B cell (primary cell): ENCODE measurements around the gene MED12L. TPM values are rescaled to one million over a fixed set of nuclear protein-coding genes. Genes with fewer than 3 reads are reported as not detected.

Source experiments
- ATAC-seq: fragments of 200-7000 bp; cut with Tn5 transposase; one replicate; pipeline ENCODE4 v1.10.0; 2021; ENCODE audit warnings: low read depth, mild to moderate bottlenecking, moderate number of reproducible peaks, moderate library complexity
- CTCF ChIA-PET: fragments of 350-600 bp; sonication (Branson Sonifier 250); formaldehyde crosslinking; loops from one replicate; lab custom pipeline; 2021; ENCODE audit warnings: antibody characterized with exemption, inconsistent platforms; lab: Charles Lee
- POLR2A ChIA-PET: fragments of 350-600 bp; sonication (Branson Sonifier 250); formaldehyde crosslinking; loops from one replicate; lab custom pipeline; 2021; ENCODE audit warnings: antibody characterized with exemption; lab: Charles Lee
- DNase-seq: peaks from one replicate; pipeline ENCODE4 v3.0.0; 2013
- H2AFZ ChIP-seq: 2 replicates; pipeline ENCODE4 v1.6.1; 2012; ENCODE audit warnings: mild to moderate bottlenecking, low read depth, low read length; ENCODE audit not compliant: insufficient read depth, poor library complexity, severe bottlenecking
- H3K27ac ChIP-seq, 2 donors: 1 replicate in 1 of 2; 2 replicates in 1 of 2; pipeline ENCODE4 v1.5.1; 2012 to 2013; ENCODE audit warnings: low read length in 2 of 2, mild to moderate bottlenecking in 2 of 2, moderate library complexity in 1 of 2
- H3K27me3 ChIP-seq, 4 experiments: fragments of 200-600 bp in 1 of 4; sonication (generic) in 1 of 4; replicated peaks in 1 of 4; 1 replicate in 2 of 4; 2 replicates in 2 of 4; pipeline versions ENCODE4 v1.6.1 to v1.7.0; 2013 to 2016; ENCODE audit warnings: low read length in 3 of 4, mild to moderate bottlenecking in 2 of 4, mixed read lengths in 1 of 4, moderate library complexity in 1 of 4; ENCODE audit not compliant: insufficient read depth in 4 of 4, control insufficient read depth in 3 of 4; ENCODE audit errors: control extremely low read depth in 1 of 4
- H3K36me3 ChIP-seq, 2 experiments: replicated peaks in 1 of 2; 1 replicate in 1 of 2; 2 replicates in 1 of 2; pipeline versions ENCODE4 v1.6.1 to v1.7.1; 2013; ENCODE audit warnings: low read length in 1 of 2; ENCODE audit not compliant: insufficient read depth in 2 of 2, control insufficient read depth in 1 of 2; ENCODE audit errors: control extremely low read depth in 1 of 2, extremely low read depth in 1 of 2
- H3K4me1 ChIP-seq, 2 donors: fragments of 200-600 bp in 1 of 2; sonication (generic) in 1 of 2; 1 replicate in 1 of 2; 2 replicates in 1 of 2; pipeline versions ENCODE4 v1.5.1 to v1.6.1; 2013 to 2017; ENCODE audit warnings: low read length in 2 of 2; ENCODE audit not compliant: control insufficient read depth in 2 of 2, insufficient read depth in 2 of 2
- H3K4me2 ChIP-seq: replicated peaks from 2 replicates; pipeline ENCODE3; 2012; ENCODE audit warnings: mild to moderate bottlenecking, low read depth, low read length; ENCODE audit not compliant: poor library complexity, severe bottlenecking
- H3K4me3 ChIP-seq, 5 experiments: fragments of 200-600 bp in 1 of 5; sonication (generic) in 1 of 5; 1 replicate in 3 of 5; 2 replicates in 2 of 5; pipeline versions ENCODE4 v1.5.1 to v1.7.0; 2011 to 2016; ENCODE audit warnings: low read length in 4 of 5, mild to moderate bottlenecking in 4 of 5, low read depth in 2 of 5, control low read depth in 1 of 5, moderate library complexity in 1 of 5; ENCODE audit not compliant: insufficient read depth in 1 of 5; ENCODE audit errors: control extremely low read depth in 1 of 5, extremely low read depth in 1 of 5
- H3K79me2 ChIP-seq: fragments of 200-600 bp; sonication (generic); one replicate; pipeline ENCODE4 v1.6.0; 2016; ENCODE audit warnings: low read length; ENCODE audit not compliant: control insufficient read depth, insufficient read depth
- H3K9ac ChIP-seq: fragments of 200-600 bp; sonication (generic); 2 replicates; pipeline ENCODE4 v1.6.1; 2017; ENCODE audit warnings: mild to moderate bottlenecking, low read length, moderate library complexity
- H3K9me3 ChIP-seq, 3 donors: one replicate each; pipeline versions ENCODE4 v1.6.1 to v1.7.1; 2013; ENCODE audit warnings: low read length in 2 of 3; ENCODE audit not compliant: control insufficient read depth in 2 of 3, insufficient read depth in 1 of 3; ENCODE audit errors: control extremely low read depth in 1 of 3
- H4K20me1 ChIP-seq: 2 replicates; pipeline ENCODE4 v1.6.0; 2012; ENCODE audit warnings: mild to moderate bottlenecking, low read length; ENCODE audit not compliant: insufficient read depth, control insufficient read depth, poor library complexity, severe bottlenecking
- H3K27ac Mint-ChIP-seq: one replicate; pipeline ENCODE4 v1.8.0; 2021; ENCODE audit warnings: mixed read lengths
- H3K27me3 Mint-ChIP-seq: one replicate; pipeline ENCODE4 v1.8.0; 2021; ENCODE audit warnings: mixed read lengths
- H3K4me1 Mint-ChIP-seq: one replicate; pipeline ENCODE4 v1.8.0; 2021; ENCODE audit warnings: mixed read lengths
- H3K4me3 Mint-ChIP-seq: one replicate; pipeline ENCODE4 v1.8.0; 2021; ENCODE audit warnings: mixed read lengths
- H3K9me3 Mint-ChIP-seq: one replicate; pipeline ENCODE4 v1.8.0; 2022; ENCODE audit warnings: mixed read lengths; ENCODE audit not compliant: insufficient read depth
- CTCF ChIP-seq: fragments of 200-600 bp; IDR thresholded peaks from one replicate; pipeline ENCODE4 v1.8.0; 2022; ENCODE audit warnings: antibody characterized with exemption, mild to moderate bottlenecking
- EZH2 ChIP-seq: IDR thresholded peaks from 2 replicates; pipeline ENCODE4 v1.6.1; 2012; ENCODE audit warnings: borderline replicate concordance, low read depth, mild to moderate bottlenecking, moderate library complexity, low read length; ENCODE audit not compliant: insufficient read depth, poor library complexity, severe bottlenecking
- WGBS: methylation state at CpG from one replicate; pipeline ENCODE4 v1.1.5; 2013; ENCODE audit warnings: missing lambda C conversion rate; ENCODE audit not compliant: insufficient coverage; 5-methylcytosine and 5-hydroxymethylcytosine counted together
- intact Hi-C: fragments of 100-400 bp; cut with micrococcal nuclease; formaldehyde crosslinking; loops from one replicate; pipeline ENCODE4 v1.10.0; 2022
- polyA plus RNA-seq: library from polyadenylated mRNA; depleted of rRNA; stranded (reverse); fragments of >200 nt; gene quantifications from 2 replicates; pipeline ENCODE4 v1.2.3, GENCODE V29; 2012
- total RNA-seq, 2 donors: library from RNA; stranded (reverse); fragments of 120-200 nt in 1 of 2; gene quantifications; 1 replicate in 1 of 2; 2 replicates in 1 of 2; pipeline versions ENCODE4 v1.2.3 to v1.2.4, GENCODE V29; 2013 to 2022

Gene MED12L
- total and polyA plus RNA-seq, 2 donors (not counting 1 experiment from before 2014, with no cell fraction given) = 0.07 to 0.30 TPM

GRCh38 chr3:151264605-151265004 is 179.1 kb downstream of the MED12L start:
- H3K4me1 ChIP-seq = peaks cover 37 to 40% of the 10 kb centered on the region in 2 donors
- H3K79me2 ChIP-seq = peaks cover 58% of the 10 kb centered on the region
- ATAC-seq (no peak), DNase-seq (no peak)
- H3K4me2 ChIP-seq = peak overlapping the region; percentile 60
- Mint-ChIP-seq H3K27ac (peak overlapping the region; percentile 99), H3K9me3 (no peaks in the 10 kb centered on the region), H3K4me3 (no peak overlapping the region), H3K4me1 (peaks cover 55% of the 10 kb centered on the region), H3K27me3 (no peaks in the 10 kb centered on the region)
- WGBS = no CpG with 5 or more reads among the region's 1 CpG
- TF ChIP-seq EZH2 (no peak), CTCF (no peak)
- H3K27me3 ChIP-seq = no peaks in the 10 kb centered on the region
- peaks cover 0 to 1% of the 10 kb centered on the region in 2 experiments for H3K36me3 ChIP-seq
- CTCF ChIA-PET = interaction anchor here (10.0 to 10.2 kb wide), 2 partner anchors 14 to 35 kb away, joined by 105 to 115 read pairs; partner anchors contain the start of gene P2RY14
- H3K9ac ChIP-seq = no peak overlapping the region
- H2AFZ ChIP-seq = no peak overlapping the region
- intact Hi-C loops = loop anchor here (1.0 to 10.0 kb wide), 4 partner anchors 34 to 1898 kb away; partner anchors contain the start of genes RAP2B and SELENOT
- peak overlapping the region; percentile 97 to 99 for H3K27ac ChIP-seq
- no peak overlapping the region for H3K4me3 ChIP-seq
- no peaks in the 10 kb centered on the region for H3K9me3 ChIP-seq
- POLR2A ChIA-PET = interaction anchor here (0.6 to 1.8 kb wide), 4 partner anchors 10 to 100 kb away, joined by 3 to 10 read pairs (median 4); no protein-coding TSS in a partner anchor
- no peaks in the 10 kb centered on the region for H4K20me1 ChIP-seq

- CTCF ChIA-PET = interaction anchor here (10.0 to 10.2 kb wide), 2 partner anchors 14 to 36 kb away, joined by 105 to 115 read pairs; partner anchors contain the start of gene P2RY14
- intact Hi-C loops = loop anchor here (1.0 to 10.0 kb wide), 4 partner anchors 35 to 1897 kb away; partner anchors contain the start of genes RAP2B and SELENOT
- WGBS = 100% methylated on average over 2 of the region's 5 CpGs
Observed at GRCh38 chr3:151265166-151265565, 179.7 kb downstream of the MED12L start.

More at GRCh38 chr3:151265166-151265565, 179.7 kb downstream of the MED12L start:
- ATAC-seq (no peak), DNase-seq (no peak)
- no peak overlapping the region for H2AFZ ChIP-seq
- POLR2A ChIA-PET = interaction anchor here (1.0 to 2.3 kb wide), 5 partner anchors 11 to 37 kb away, joined by 3 to 14 read pairs (median 3); no protein-coding TSS in a partner anchor
- peaks cover 0 to 1% of the 10 kb centered on the region in 2 experiments for H3K36me3 ChIP-seq
- no peak for TF ChIP-seq CTCF
- TF ChIP-seq EZH2 = no peak
- no peaks in the 10 kb centered on the region for H4K20me1 ChIP-seq
- no peaks in the 10 kb centered on the region for H3K9me3 Mint-ChIP-seq
- peak overlapping the region; percentile 66 for H3K4me3 Mint-ChIP-seq
- H3K4me3 ChIP-seq = peak overlapping the region in 1 of 5 experiments; percentile 34
- no peaks in the 10 kb centered on the region for H3K9me3 ChIP-seq
- peak overlapping the region; percentile 99 for H3K27ac Mint-ChIP-seq
- peaks cover 39 to 46% of the 10 kb centered on the region in 2 donors for H3K4me1 ChIP-seq
- H3K79me2 ChIP-seq = peaks cover 58% of the 10 kb centered on the region
- H3K9ac ChIP-seq = peak overlapping the region; percentile 55
- peaks cover 61% of the 10 kb centered on the region for H3K4me1 Mint-ChIP-seq
- H3K27me3 ChIP-seq = no peaks in the 10 kb centered on the region
- no peaks in the 10 kb centered on the region for H3K27me3 Mint-ChIP-seq
- H3K27ac ChIP-seq = peak overlapping the region; percentile 97 to 99
- peak overlapping the region; percentile 60 for H3K4me2 ChIP-seq
